HG03060 (cell line): ENCODE results near the gene SLC25A34.

Experiments used
- ATAC-seq: cut with Tn5 transposase; IDR thresholded peaks from one replicate; pipeline ENCODE4 v1.9.1; 2021; ENCODE audit warnings: low read depth, moderate number of reproducible peaks; ENCODE audit not compliant: unreplicated experiment

SLC25A34 gene

GRCh38 chr1:15731735-15732685 lies 4.0 kb upstream of the SLC25A34 start:
- no peak for ATAC-seq

- no peak for ATAC-seq
Measured at GRCh38 chr1:15732686-15733081, 3.4 kb upstream of the SLC25A34 start.

DNA sequence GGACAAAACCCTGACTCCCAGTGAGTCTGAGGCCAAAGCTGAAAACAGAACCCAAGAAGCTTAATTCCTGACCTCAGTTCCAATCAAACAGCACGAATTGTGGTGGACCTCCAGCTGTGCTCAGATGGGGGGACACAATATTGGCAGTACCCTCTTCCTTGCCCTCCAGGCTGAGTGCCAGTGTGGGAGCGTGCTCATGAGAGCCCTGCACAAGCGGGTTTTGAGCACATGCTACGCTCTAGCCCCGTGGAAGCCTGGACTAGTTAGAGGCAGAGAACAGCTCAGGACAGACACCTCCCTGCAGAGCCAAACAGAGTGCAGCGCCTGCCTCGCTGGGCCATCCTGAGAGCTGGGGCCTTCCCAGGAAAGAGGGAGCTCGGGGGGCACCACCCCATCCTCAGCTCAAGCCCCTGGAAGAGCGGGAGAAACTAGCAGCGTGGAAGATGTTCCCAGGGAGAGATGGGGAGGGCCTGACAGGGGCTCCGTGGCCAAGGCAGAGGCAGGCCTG lies 2.8 kb upstream of the SLC25A34 start:
- ATAC-seq: no peak

- ATAC-seq: no peak
Measured at GRCh38 chr1:15733726-15734226, 2.3 kb upstream of the SLC25A34 start.

- no peak for ATAC-seq
Measured at GRCh38 chr1:15734296-15734695, 1.8 kb upstream of the SLC25A34 start.

- ATAC-seq: no peak
Measured at GRCh38 chr1:15734901-15735300, 1.2 kb upstream of the SLC25A34 start.

DNA sequence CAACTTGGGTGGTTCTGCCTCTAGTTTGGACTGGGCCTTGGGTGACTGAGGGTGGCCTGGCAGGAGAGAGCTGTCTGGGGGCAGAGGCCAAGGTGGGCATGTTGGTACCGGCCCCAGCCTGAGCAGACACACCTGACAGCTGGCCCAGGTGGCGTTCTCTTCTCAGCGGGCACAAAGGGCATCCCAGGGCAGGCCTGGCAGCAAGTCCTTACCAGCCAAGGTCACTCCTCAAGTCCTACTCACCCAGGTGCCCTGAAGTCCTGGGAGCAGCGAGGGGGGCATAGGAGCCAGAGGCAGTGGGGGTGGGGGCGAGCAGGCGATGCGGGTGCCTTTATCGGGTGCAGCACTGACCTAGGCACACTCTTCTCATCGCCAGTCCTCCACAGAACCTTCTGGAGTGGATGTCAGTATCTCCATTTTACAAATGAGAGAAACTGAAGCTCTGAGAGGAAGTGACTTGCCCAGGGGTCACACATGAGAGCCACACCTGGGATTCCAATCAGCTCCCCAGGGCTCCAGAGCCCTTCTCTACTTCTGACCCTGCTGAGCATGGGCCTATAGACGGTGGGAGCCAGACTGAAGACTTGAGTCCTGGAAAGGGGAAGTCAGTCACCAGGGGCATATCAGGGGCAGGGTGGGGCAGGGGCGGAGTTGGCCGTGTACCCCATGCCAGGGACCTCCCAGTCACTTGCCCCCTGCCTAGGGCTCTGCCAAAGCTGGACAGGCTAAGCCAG lies 587 bp upstream of the SLC25A34 start:
- ATAC-seq: no peak

GRCh38 chr1:15736892-15737261 lies 819 bp downstream of the SLC25A34 start:
- ATAC-seq: no peak

DNA sequence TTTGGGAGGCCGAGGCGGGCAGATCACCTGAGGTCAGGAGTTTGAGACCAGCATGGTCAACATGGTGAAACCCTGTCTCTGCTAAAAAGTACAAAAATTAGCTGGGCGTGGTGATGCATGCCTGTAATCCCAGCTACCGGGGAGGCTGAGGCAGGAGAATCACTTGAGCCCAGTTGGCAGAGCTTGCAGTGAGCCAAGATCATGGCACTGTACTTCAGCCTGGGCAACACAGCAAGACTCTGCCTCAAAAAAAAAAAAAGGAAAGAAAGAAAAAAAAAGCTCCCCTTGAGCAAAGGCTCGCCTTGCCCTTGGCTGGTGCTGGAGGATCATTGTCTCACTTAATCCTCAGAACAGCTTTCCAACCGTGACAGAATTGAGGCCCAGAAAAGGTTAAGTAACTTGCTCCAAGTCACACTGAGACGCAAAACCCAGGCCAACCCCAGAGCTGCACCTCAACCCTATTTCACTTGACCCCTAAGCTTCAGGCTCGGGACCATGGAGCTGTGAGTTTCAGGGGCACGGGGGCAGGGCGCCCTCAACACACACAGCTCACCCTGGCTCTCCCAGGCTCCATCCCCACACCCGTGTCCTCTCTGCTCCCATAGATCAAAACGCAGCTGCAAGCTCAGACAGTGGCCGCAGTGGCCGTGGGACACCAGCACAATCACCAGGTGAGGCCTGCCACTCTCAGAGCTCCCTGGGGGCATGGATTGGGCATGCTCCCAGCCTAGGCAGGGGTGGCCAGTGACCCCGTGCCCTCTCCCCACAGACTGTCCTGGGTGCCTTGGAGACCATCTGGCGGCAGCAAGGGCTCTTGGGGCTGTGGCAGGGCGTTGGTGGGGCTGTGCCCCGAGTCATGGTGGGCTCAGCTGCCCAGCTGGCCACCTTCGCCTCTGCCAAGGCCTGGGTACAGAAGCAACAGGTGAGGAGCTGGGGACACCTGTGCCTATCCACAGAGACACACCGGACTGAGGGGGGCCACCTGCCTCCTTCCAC lies 1.6 kb downstream of the SLC25A34 start:
- no peak for ATAC-seq

GRCh38 chr1:15738416-15739113 lies 2.5 kb downstream of the SLC25A34 start:
- no peak for ATAC-seq

DNA sequence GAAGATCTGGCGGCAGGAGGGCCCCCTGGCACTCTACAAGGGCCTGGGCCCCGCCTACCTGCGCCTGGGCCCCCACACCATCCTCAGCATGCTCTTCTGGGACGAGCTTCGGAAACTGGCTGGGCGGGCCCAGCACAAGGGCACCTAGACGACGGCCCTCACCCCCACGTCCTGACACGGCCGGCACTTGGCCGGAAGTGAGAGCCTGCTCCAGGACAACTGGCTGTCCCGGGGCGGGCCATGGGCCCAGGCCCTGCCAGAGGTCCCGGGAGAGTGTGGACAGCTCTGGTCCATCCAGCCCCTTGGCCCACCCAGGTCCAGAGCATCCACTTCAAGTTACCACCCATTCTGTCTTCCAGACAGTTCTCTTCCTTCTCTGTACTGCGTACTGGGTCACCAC lies 3.2 kb downstream of the SLC25A34 start:
- no peak for ATAC-seq

DNA sequence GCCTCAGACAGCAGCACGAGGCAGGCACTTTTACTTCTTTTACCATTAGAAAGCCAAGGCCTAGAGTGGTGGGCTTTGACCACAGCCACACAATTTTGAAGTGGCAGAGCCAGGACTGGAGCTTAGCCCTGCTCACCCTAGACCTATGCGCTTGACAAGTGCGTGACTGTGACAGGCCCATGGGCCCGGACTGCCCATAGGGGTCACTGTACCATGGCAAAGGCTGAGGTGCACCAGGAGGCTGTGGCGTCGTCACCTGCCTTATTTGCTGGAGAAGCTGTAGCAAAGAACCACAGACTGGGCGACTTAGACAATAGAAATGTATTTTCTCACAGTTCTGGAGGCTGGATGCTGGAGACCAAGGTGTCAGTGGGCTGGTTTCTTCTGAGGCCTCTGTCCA lies 3.7 kb downstream of the SLC25A34 start:
- no peak for ATAC-seq

GRCh38 chr1:15740924-15741850 lies 5.1 kb downstream of the SLC25A34 start:
- no peak for ATAC-seq

GRCh38 chr1:15742339-15742801 lies 6.3 kb downstream of the SLC25A34 start, which contains the start of gene TMEM82:
Gene TMEM82, plus strand, starts transcription at chr1:15742499. Its CDS starts 61 bp downstream, at chr1:15742560.
- ATAC-seq: no peak

- ATAC-seq: no peak
Measured at GRCh38 chr1:15744122-15744679, 8.1 kb downstream of the SLC25A34 start.

- ATAC-seq: no peak
Measured at GRCh38 chr1:15747378-15747777, 11.3 kb downstream of the SLC25A34 start.

DNA sequence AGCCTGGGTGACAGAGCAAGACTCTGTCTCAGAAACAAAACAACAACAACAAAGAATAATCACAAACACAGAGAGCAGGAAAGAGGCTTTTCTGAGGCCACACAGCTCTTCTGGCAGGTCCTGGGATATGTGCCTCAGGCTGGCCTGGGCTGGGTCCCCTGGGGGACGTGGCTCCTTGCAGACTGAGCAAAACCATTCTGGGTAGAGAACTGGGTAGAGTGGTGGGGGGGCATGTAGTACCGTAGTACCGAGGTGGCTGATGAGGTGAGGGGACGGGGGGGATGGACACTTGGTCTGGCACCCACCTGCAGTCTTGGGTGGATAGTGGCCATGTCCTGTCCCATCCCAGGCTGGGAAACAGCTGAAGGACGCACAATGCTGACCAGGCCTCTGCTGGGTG lies 12.2 kb downstream of the SLC25A34 start:
- no peak for ATAC-seq
